K562 (cell line): ENCODE results near the gene EFNA5. TPM values are rescaled to one million over a fixed set of nuclear protein-coding genes. Genes with fewer than 3 reads are reported as not detected.

Experiments used
- ATAC-seq: fragments of 200-7000 bp; cut with Tn5 transposase; 3 replicates; pipeline ENCODE4 v1.9.1; 2020; ENCODE audit warnings: moderate library complexity
- BruUV-seq: library from RNA; stranded (reverse); fragments of 400-500 nt; replicated peaks from 2 replicates; lab custom pipeline; 2021; lab: Mats Ljungman, UMichigan
- CTCF ChIA-PET: fragments of 300-600 bp; formaldehyde crosslinking; extraction: SDS; loops from one replicate; lab custom pipeline; 2021; ENCODE audit warnings: low intra/inter-chr PET ratio; lab: Yijun Ruan, JAX
- POLR2A ChIA-PET: fragments of 300-600, 350-650 bp; sonication (Branson Sonifier 250); formaldehyde crosslinking; extraction: SDS; loops from one replicate; lab custom pipeline; 2021; ENCODE audit warnings: antibody characterized with exemption, inconsistent platforms; lab: Yijun Ruan, JAX
- DNase-seq, 4 experiments: peaks; one replicate each; pipeline versions ENCODE4 v3.0.0 to v3.0.0-alpha.2; 2011 to 2018; ENCODE audit warnings: low spot score in 3 of 4, mixed read lengths in 3 of 4; ENCODE audit errors: extremely low read depth in 1 of 4
- FAIRE-seq: peaks from 2 replicates; lab custom pipeline; 2011; peaks lifted over from hg19 to GRCh38; lab: Jason Lieb, UNC
- H2AFZ ChIP-seq: 2 replicates; pipeline ENCODE4 v1.6.0; 2011; ENCODE audit warnings: low read depth, low read length, control low read depth, inconsistent platforms
- H3K27ac ChIP-seq: fragments of 200-600 bp; 3 replicates; pipeline ENCODE4 v1.8.0; 2011; ENCODE audit warnings: low read depth, mild to moderate bottlenecking, control low read depth, inconsistent platforms, low read length, moderate library complexity, mixed read lengths; ENCODE audit errors: extremely low read depth
- H3K27me3 ChIP-seq, 2 experiments: fragments of 300-600 bp in 1 of 2; 2 replicates in 1 of 2; 3 replicates in 1 of 2; pipeline versions ENCODE4 v1.6.0 to v1.8.0; 2011; ENCODE audit warnings: inconsistent platforms in 2 of 2, low read length in 2 of 2, mild to moderate bottlenecking in 1 of 2, mixed read lengths in 1 of 2, moderate library complexity in 1 of 2; ENCODE audit not compliant: control insufficient read depth in 2 of 2, insufficient read depth in 2 of 2
- H3K36me3 ChIP-seq: fragments of 300-600 bp; 3 replicates; pipeline ENCODE4 v1.8.0; 2011; ENCODE audit warnings: mild to moderate bottlenecking, low read length, inconsistent platforms; ENCODE audit not compliant: control insufficient read depth, insufficient read depth
- H3K4me1 ChIP-seq, 2 experiments: fragments of 200-600 bp in 1 of 2; replicated peaks in 1 of 2; 2 replicates in 1 of 2; 3 replicates in 1 of 2; pipeline versions ENCODE4 v1.5.1 to v1.8.0; 2011; ENCODE audit warnings: inconsistent platforms in 2 of 2, low read length in 2 of 2, mild to moderate bottlenecking in 1 of 2, mixed read lengths in 1 of 2, moderate library complexity in 1 of 2; ENCODE audit not compliant: control insufficient read depth in 2 of 2, insufficient read depth in 2 of 2
- H3K4me2 ChIP-seq: 2 replicates; pipeline ENCODE4 v1.6.1; 2011; ENCODE audit warnings: low read length, control low read depth, inconsistent platforms, mixed read lengths; ENCODE audit not compliant: insufficient read depth
- H3K4me3 ChIP-seq: fragments of 200-600 bp; sonication (generic), shearing (Covaris generic); 2 replicates; pipeline ENCODE4 v1.5.1; 2016; ENCODE audit warnings: control low read depth, inconsistent platforms
- H3K79me2 ChIP-seq: fragments of 200-600 bp; 3 replicates; pipeline ENCODE4 v1.8.0; 2011; ENCODE audit warnings: low read length, inconsistent platforms; ENCODE audit not compliant: control insufficient read depth, insufficient read depth
- H3K9ac ChIP-seq, 2 experiments: 2 replicates each; pipeline versions ENCODE4 v1.6.0 to v1.6.1; 2011; ENCODE audit warnings: low read depth in 2 of 2, low read length in 2 of 2, control low read depth in 1 of 2, inconsistent platforms in 1 of 2, mild to moderate bottlenecking in 1 of 2, mixed read lengths in 1 of 2; ENCODE audit not compliant: insufficient read depth in 1 of 2
- H3K9me1 ChIP-seq: one replicate; pipeline ENCODE4 v1.6.0; 2011; ENCODE audit warnings: inconsistent platforms, mild to moderate bottlenecking, low read length, moderate library complexity; ENCODE audit not compliant: control insufficient read depth, insufficient read depth
- H3K9me3 ChIP-seq: replicated peaks from 2 replicates; pipeline ENCODE4 v1.5.1; 2011; ENCODE audit warnings: low read depth, low read length, inconsistent platforms; ENCODE audit not compliant: control insufficient read depth, insufficient read depth
- H4K20me1 ChIP-seq: replicated peaks from 2 replicates; pipeline ENCODE4 v1.6.1; 2011; ENCODE audit warnings: low read length, inconsistent platforms, mixed read lengths; ENCODE audit not compliant: control insufficient read depth, insufficient read depth
- CHD7 ChIP-seq: fragments of 200-600 bp; sonication (generic); IDR thresholded peaks from one replicate; pipeline ENCODE4 v1.6.1; 2012; ENCODE audit warnings: mild to moderate bottlenecking, low read depth, low read length, inconsistent platforms
- SMAD3 ChIP-seq: fragments of 450-650 bp; formaldehyde crosslinking; conservative IDR thresholded peaks from 2 replicates; pipeline ENCODE4 v1.4.0; 2020; ENCODE audit warnings: mild to moderate bottlenecking
- SMARCA5 ChIP-seq: fragments of 450-650 bp; IDR thresholded peaks from 2 replicates; pipeline ENCODE4 v1.6.1; 2016
- ZNF507 ChIP-seq: conservative IDR thresholded peaks from 2 replicates; pipeline ENCODE4 v1.6.1; 2017; ENCODE audit warnings: missing genetic modification characterization, missing compliant biosample characterization
- ZNF707 ChIP-seq: fragments of 250-450 bp; sonication (Bioruptor Pico); conservative IDR thresholded peaks from 2 replicates; pipeline ENCODE4 v1.8.0; 2022; ENCODE audit warnings: inconsistent platforms, mild to moderate bottlenecking, moderate library complexity
- WGBS: fragments of 100-300 bp; shearing (Covaris generic); methylation state at CpG from one replicate; pipeline ENCODE4 v1.1.6; 2016; ENCODE audit warnings: low coverage, mixed read lengths; ENCODE audit not compliant: insufficient coverage; ENCODE audit errors: missing lambda C conversion rate; 5-methylcytosine and 5-hydroxymethylcytosine counted together
- in situ Hi-C: fragments of 300-500 bp; cut with MboI; formaldehyde crosslinking; loops from 4 replicates; pipeline ENCODE4 v1.15.0; 2018; ENCODE audit warnings: inconsistent platforms, mixed read lengths
- intact Hi-C: fragments of 100-400 bp; cut with micrococcal nuclease; formaldehyde crosslinking; loops from 2 replicates; pipeline ENCODE4 v1.14.2; 2022
- polyA plus RNA-seq, 8 experiments: library from polyadenylated mRNA; depleted of rRNA in 4 of 8; stranded (reverse) in 5 of 8; unstranded in 3 of 8; fragments of >200 nt; fragmentation: Nextera tagmentation in 2 of 8; fragmentation: Illumina TruSeq in 1 of 8; extraction: Ambion mirVana in 2 of 8; extraction: Trizol in 1 of 8; gene quantifications; 2 replicates each; pipeline versions ENCODE4 v1.2.1 to v1.2.3, GENCODE V29; 2011 to 2014; ENCODE audit warnings: inconsistent platforms in 1 of 8, missing spikeins in 1 of 8
- total RNA-seq, 7 experiments: library from RNA; depleted of rRNA in 6 of 7; stranded (reverse); fragments of >200 nt in 6 of 7; fragmentation: Illumina TruSeq in 2 of 7; extraction: Trizol in 2 of 7; gene quantifications; 2 replicates each; pipeline versions ENCODE4 v1.2.1 to v1.2.3, GENCODE V29; 2011 to 2021; ENCODE audit warnings: low replicate concordance in 1 of 7
- TF ChIP-seq, protein P1 (sequence below): IDR thresholded peaks from 2 replicates; pipeline ENCODE4 v1.6.1; 2014; ENCODE audit warnings: antibody characterized with exemption
- TF ChIP-seq, protein P2 (sequence below): sonication (generic); formaldehyde crosslinking; IDR thresholded peaks from 2 replicates; pipeline ENCODE4 v1.8.0; 2022; ENCODE audit warnings: mild to moderate bottlenecking, missing genetic modification reagents
- TF ChIP-seq, protein P3 (sequence below): fragments of 250-450 bp; sonication (Bioruptor Pico); IDR thresholded peaks from 2 replicates; pipeline ENCODE4 v1.6.1; 2021; ENCODE audit warnings: mild to moderate bottlenecking

Gene EFNA5
- total and polyA plus RNA-seq, 9 of the 15 experiments (the other 6 are each of a cell fraction or from before 2014, with no cell fraction given) = 0.20 TPM; not detected in 8

GRCh38 chr5:107687404-107687803, 16.7 kb upstream of the EFNA5 start:
- Histone ChIP-seq H3K27me3 (no peaks in the 10 kb centered on the region), H3K79me2 (no peaks in the 10 kb centered on the region), H3K9me3 (no peaks in the 10 kb centered on the region), H3K4me2 (no peak overlapping the region), H2AFZ (no peak overlapping the region), H4K20me1 (no peaks in the 10 kb centered on the region), H3K36me3 (no peaks in the 10 kb centered on the region), H3K4me1 (no peaks in the 10 kb centered on the region), H3K27ac (no peak overlapping the region), H3K9me1 (no peaks in the 10 kb centered on the region), H3K4me3 (no peak overlapping the region), H3K9ac (no peak overlapping the region)
- FAIRE-seq = no peak
- DNase-seq = no peak
- no TSS peak for BruUV-seq
- WGBS = 0% methylated on average over 1 of the region's 1 CpG
- POLR2A ChIA-PET = no interaction called here
- intact Hi-C loops (no loop called here), in situ Hi-C loops (no loop called here)
- ATAC-seq = no peak
- CTCF ChIA-PET = no interaction called here
- TF ChIP-seq SMAD3 (CRISPR knock-in tag) = no peak
- TF ChIP-seq, protein P1, sequence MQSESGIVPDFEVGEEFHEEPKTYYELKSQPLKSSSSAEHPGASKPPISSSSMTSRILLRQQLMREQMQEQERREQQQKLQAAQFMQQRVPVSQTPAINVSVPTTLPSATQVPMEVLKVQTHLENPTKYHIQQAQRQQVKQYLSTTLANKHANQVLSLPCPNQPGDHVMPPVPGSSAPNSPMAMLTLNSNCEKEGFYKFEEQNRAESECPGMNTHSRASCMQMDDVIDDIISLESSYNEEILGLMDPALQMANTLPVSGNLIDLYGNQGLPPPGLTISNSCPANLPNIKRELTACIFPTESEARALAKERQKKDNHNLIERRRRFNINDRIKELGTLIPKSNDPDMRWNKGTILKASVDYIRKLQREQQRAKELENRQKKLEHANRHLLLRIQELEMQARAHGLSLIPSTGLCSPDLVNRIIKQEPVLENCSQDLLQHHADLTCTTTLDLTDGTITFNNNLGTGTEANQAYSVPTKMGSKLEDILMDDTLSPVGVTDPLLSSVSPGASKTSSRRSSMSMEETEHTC = no peak
- TF ChIP-seq, protein P2, sequence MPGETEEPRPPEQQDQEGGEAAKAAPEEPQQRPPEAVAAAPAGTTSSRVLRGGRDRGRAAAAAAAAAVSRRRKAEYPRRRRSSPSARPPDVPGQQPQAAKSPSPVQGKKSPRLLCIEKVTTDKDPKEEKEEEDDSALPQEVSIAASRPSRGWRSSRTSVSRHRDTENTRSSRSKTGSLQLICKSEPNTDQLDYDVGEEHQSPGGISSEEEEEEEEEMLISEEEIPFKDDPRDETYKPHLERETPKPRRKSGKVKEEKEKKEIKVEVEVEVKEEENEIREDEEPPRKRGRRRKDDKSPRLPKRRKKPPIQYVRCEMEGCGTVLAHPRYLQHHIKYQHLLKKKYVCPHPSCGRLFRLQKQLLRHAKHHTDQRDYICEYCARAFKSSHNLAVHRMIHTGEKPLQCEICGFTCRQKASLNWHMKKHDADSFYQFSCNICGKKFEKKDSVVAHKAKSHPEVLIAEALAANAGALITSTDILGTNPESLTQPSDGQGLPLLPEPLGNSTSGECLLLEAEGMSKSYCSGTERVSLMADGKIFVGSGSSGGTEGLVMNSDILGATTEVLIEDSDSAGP (CRISPR knock-in tag) = no peak
- TF ChIP-seq ZNF507 (tag) = no peak
- no peak for TF ChIP-seq SMARCA5
- no peak for TF ChIP-seq CHD7
- TF ChIP-seq, protein P3, sequence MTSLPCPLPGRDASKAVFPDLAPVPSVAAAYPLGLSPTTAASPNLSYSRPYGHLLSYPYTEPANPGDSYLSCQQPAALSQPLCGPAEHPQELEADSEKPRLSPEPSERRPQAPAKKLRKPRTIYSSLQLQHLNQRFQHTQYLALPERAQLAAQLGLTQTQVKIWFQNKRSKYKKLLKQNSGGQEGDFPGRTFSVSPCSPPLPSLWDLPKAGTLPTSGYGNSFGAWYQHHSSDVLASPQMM (CRISPR knock-in tag) = no peak
- no peak for TF ChIP-seq ZNF707 (CRISPR knock-in tag)
